Activated T-helper 2 cell treated with anti-CD3 and anti-CD28 coated beads, Interferon-gamma antibody, Interleukin-2, Interleukin-4, amounts not matched to agents 10 μg/mL and 5 μg/mL and 100 μg/mL, durations not matched to agents 14 hours and 24 hours and 36 hours (primary cell): ENCODE measurements around the gene MIB1. TPM values are rescaled to one million over a fixed set of nuclear protein-coding genes. Genes with fewer than 3 reads are reported as not detected.

ENCODE experiments used
- DNase-seq: peaks from one replicate; pipeline ENCODE4 v3.0.0; 2021; ENCODE audit warnings: low spot score
- H3K27ac Mint-ChIP-seq: one replicate; pipeline ENCODE4 v1.8.0; 2021; ENCODE audit warnings: mixed read lengths
- H3K27me3 Mint-ChIP-seq: one replicate; pipeline ENCODE4 v1.8.0; 2021; ENCODE audit warnings: low read depth, mixed read lengths
- H3K36me3 Mint-ChIP-seq: one replicate; pipeline ENCODE4 v1.8.0; 2021; ENCODE audit warnings: low read depth, mixed read lengths
- H3K4me1 Mint-ChIP-seq: one replicate; pipeline ENCODE4 v1.8.0; 2021; ENCODE audit warnings: low read depth, mixed read lengths
- H3K4me3 Mint-ChIP-seq: one replicate; pipeline ENCODE4 v1.8.0; 2021; ENCODE audit warnings: low read depth, mild to moderate bottlenecking, moderate library complexity, mixed read lengths
- H3K9me3 Mint-ChIP-seq: one replicate; pipeline ENCODE4 v1.8.0; 2021; ENCODE audit warnings: mixed read lengths
- intact Hi-C: fragments of 100-400 bp; cut with micrococcal nuclease; formaldehyde crosslinking; loops from one replicate; pipeline ENCODE4 v1.15.1; 2023
- total RNA-seq: library from RNA; stranded (reverse); gene quantifications from 2 replicates; pipeline ENCODE4 v1.2.3, GENCODE V29; 2022

The MIB1 gene
- total RNA-seq, 1 donor from 2014 or later = 45.0 TPM

- peaks cover 3% of the 10 kb centered on the region for H3K36me3 Mint-ChIP-seq
- no peak for DNase-seq
- H3K27me3 Mint-ChIP-seq = no peaks in the 10 kb centered on the region
- H3K4me3 Mint-ChIP-seq = no peak overlapping the region
- no peaks in the 10 kb centered on the region for H3K9me3 Mint-ChIP-seq
- intact Hi-C loops = no loop called here
- H3K27ac Mint-ChIP-seq = no peak overlapping the region
- H3K4me1 Mint-ChIP-seq = no peaks in the 10 kb centered on the region
Observed at GRCh38 chr18:21831413-21831831, 90.8 kb downstream of the MIB1 start.

GRCh38 chr18:21833604-21834298 is 93.2 kb downstream of the MIB1 start:
- no peaks in the 10 kb centered on the region for H3K27me3 Mint-ChIP-seq

GRCh38 chr18:21834299-21834660 is 93.7 kb downstream of the MIB1 start:
- Mint-ChIP-seq H3K27ac (no peak overlapping the region), H3K9me3 (no peaks in the 10 kb centered on the region), H3K27me3 (no peaks in the 10 kb centered on the region), H3K4me3 (no peak overlapping the region), H3K36me3 (peaks cover 10% of the 10 kb centered on the region), H3K4me1 (no peaks in the 10 kb centered on the region)
- intact Hi-C loops = no loop called here
- no peak for DNase-seq

More at GRCh38 chr18:21833604-21834298, 93.2 kb downstream of the MIB1 start:
- Mint-ChIP-seq H3K36me3 (peaks cover 7% of the 10 kb centered on the region), H3K9me3 (no peaks in the 10 kb centered on the region), H3K4me3 (no peak overlapping the region), H3K27ac (no peak overlapping the region), H3K4me1 (no peaks in the 10 kb centered on the region)
- DNase-seq = no peak
- intact Hi-C loops = no loop called here

- Mint-ChIP-seq H3K36me3 (peaks cover 37% of the 10 kb centered on the region), H3K9me3 (no peaks in the 10 kb centered on the region), H3K4me1 (no peaks in the 10 kb centered on the region), H3K27me3 (no peaks in the 10 kb centered on the region), H3K27ac (no peak overlapping the region), H3K4me3 (no peak overlapping the region)
- DNase-seq = no peak
- intact Hi-C loops = loop anchor here (10.0 kb wide), 1 partner anchor 227 kb away; the partner anchor contains the start of gene SNRPD1
Observed at GRCh38 chr18:21841570-21841969, 101.0 kb downstream of the MIB1 start.

- Mint-ChIP-seq H3K4me1 (no peaks in the 10 kb centered on the region), H3K9me3 (no peaks in the 10 kb centered on the region), H3K27ac (no peak overlapping the region), H3K27me3 (no peaks in the 10 kb centered on the region), H3K4me3 (no peak overlapping the region), H3K36me3 (peaks cover 47% of the 10 kb centered on the region)
- intact Hi-C loops = loop anchor here (10.0 kb wide), 1 partner anchor 229 kb away; the partner anchor contains the start of gene SNRPD1
- DNase-seq = no peak
Observed at GRCh38 chr18:21843341-21843740, 102.7 kb downstream of the MIB1 start.

GRCh38 chr18:21851327-21851961 is 110.9 kb downstream of the MIB1 start:
- intact Hi-C loops = no loop called here
- peaks cover 20% of the 10 kb centered on the region for H3K36me3 Mint-ChIP-seq

GRCh38 chr18:21853016-21853415 is 112.4 kb downstream of the MIB1 start:
- Mint-ChIP-seq H3K4me3 (no peak overlapping the region), H3K36me3 (peaks cover 20% of the 10 kb centered on the region), H3K4me1 (peaks cover 12% of the 10 kb centered on the region), H3K27ac (peak overlapping the region; percentile 28), H3K27me3 (no peaks in the 10 kb centered on the region), H3K9me3 (no peaks in the 10 kb centered on the region)
- intact Hi-C loops = no loop called here
- no peak for DNase-seq

More at GRCh38 chr18:21851327-21851961, 110.9 kb downstream of the MIB1 start:
- no peak for DNase-seq
- H3K4me1 Mint-ChIP-seq = peaks cover 12% of the 10 kb centered on the region
- H3K4me3 Mint-ChIP-seq = no peak overlapping the region
- H3K27me3 Mint-ChIP-seq = no peaks in the 10 kb centered on the region
- no peaks in the 10 kb centered on the region for H3K9me3 Mint-ChIP-seq
- no peak overlapping the region for H3K27ac Mint-ChIP-seq

GRCh38 chr18:21853775-21854552 is 113.4 kb downstream of the MIB1 start:
- no peaks in the 10 kb centered on the region for H3K9me3 Mint-ChIP-seq
- no peak overlapping the region for H3K27ac Mint-ChIP-seq
- no peak overlapping the region for H3K4me3 Mint-ChIP-seq
- H3K4me1 Mint-ChIP-seq = peaks cover 12% of the 10 kb centered on the region
- DNase-seq = no peak
- H3K27me3 Mint-ChIP-seq = no peaks in the 10 kb centered on the region
- intact Hi-C loops = no loop called here
- H3K36me3 Mint-ChIP-seq = peaks cover 20% of the 10 kb centered on the region

- no peak for DNase-seq
- no peak overlapping the region for H3K27ac Mint-ChIP-seq
- no peak overlapping the region for H3K4me3 Mint-ChIP-seq
- peaks cover 12% of the 10 kb centered on the region for H3K4me1 Mint-ChIP-seq
- intact Hi-C loops = no loop called here
- H3K9me3 Mint-ChIP-seq = no peaks in the 10 kb centered on the region
- peaks cover 27% of the 10 kb centered on the region for H3K36me3 Mint-ChIP-seq
- no peaks in the 10 kb centered on the region for H3K27me3 Mint-ChIP-seq
Observed at GRCh38 chr18:21855432-21855831, 114.8 kb downstream of the MIB1 start.

GRCh38 chr18:21857871-21858270 is 117.3 kb downstream of the MIB1 start:
- Mint-ChIP-seq H3K4me1 (peaks cover 2% of the 10 kb centered on the region), H3K27ac (no peak overlapping the region), H3K36me3 (peaks cover 33% of the 10 kb centered on the region), H3K27me3 (no peaks in the 10 kb centered on the region), H3K4me3 (no peak overlapping the region), H3K9me3 (no peaks in the 10 kb centered on the region)
- intact Hi-C loops = no loop called here
- DNase-seq = no peak

GRCh38 chr18:21858544-21858943 is 118.0 kb downstream of the MIB1 start:
- no peak for DNase-seq
- H3K27me3 Mint-ChIP-seq = no peaks in the 10 kb centered on the region
- no peaks in the 10 kb centered on the region for H3K4me1 Mint-ChIP-seq
- no peak overlapping the region for H3K4me3 Mint-ChIP-seq
- H3K9me3 Mint-ChIP-seq = no peaks in the 10 kb centered on the region
- no peak overlapping the region for H3K27ac Mint-ChIP-seq
- H3K36me3 Mint-ChIP-seq = peaks cover 39% of the 10 kb centered on the region
- intact Hi-C loops = no loop called here

GRCh38 chr18:21864386-21864785 is 123.8 kb downstream of the MIB1 start:
- H3K27me3 Mint-ChIP-seq = no peaks in the 10 kb centered on the region
- no peak for DNase-seq

GRCh38 chr18:21865043-21865442 is 124.5 kb downstream of the MIB1 start:
- Mint-ChIP-seq H3K4me3 (no peak overlapping the region), H3K9me3 (no peaks in the 10 kb centered on the region), H3K27ac (no peak overlapping the region), H3K4me1 (no peaks in the 10 kb centered on the region), H3K36me3 (peaks cover 27% of the 10 kb centered on the region), H3K27me3 (no peaks in the 10 kb centered on the region)
- DNase-seq = no peak
- intact Hi-C loops = no loop called here

More at GRCh38 chr18:21864386-21864785, 123.8 kb downstream of the MIB1 start:
- Mint-ChIP-seq H3K36me3 (peaks cover 31% of the 10 kb centered on the region), H3K9me3 (no peaks in the 10 kb centered on the region), H3K4me1 (no peaks in the 10 kb centered on the region), H3K27ac (no peak overlapping the region), H3K4me3 (no peak overlapping the region)
- intact Hi-C loops = no loop called here
